Liver (tissue), 3 donors: Measurements from ENCODE around the gene MYO16.

ENCODE experiments used
- CTCF ChIP-seq: fragments of 150-350 bp; IDR thresholded peaks from 2 replicates; pipeline ENCODE4 v1.5.1; 2017; ENCODE audit warnings: improper control_type of control experiment, low read depth, low read length; ENCODE audit not compliant: missing input control
- EGR1 ChIP-seq, 2 donors: IDR thresholded peaks; 2 replicates each; pipeline ENCODE4 v1.6.1; 2016 to 2018; ENCODE audit warnings: antibody characterized with exemption in 2 of 2, low read depth in 2 of 2
- MAX ChIP-seq: IDR thresholded peaks from 2 replicates; pipeline ENCODE4 v1.6.1; 2016; ENCODE audit warnings: antibody characterized with exemption
- REST ChIP-seq: IDR thresholded peaks from 2 replicates; pipeline ENCODE4 v1.6.1; 2016; ENCODE audit warnings: antibody characterized with exemption, mild to moderate bottlenecking
- RXRA ChIP-seq, 2 donors: IDR thresholded peaks; 2 replicates each; pipeline ENCODE4 v1.6.1; 2017 to 2018; ENCODE audit warnings: antibody characterized with exemption in 2 of 2, mild to moderate bottlenecking in 1 of 2
- TAF1 ChIP-seq: conservative IDR thresholded peaks from 2 replicates; pipeline ENCODE4 v1.6.1; 2016; ENCODE audit warnings: antibody characterized with exemption, mild to moderate bottlenecking
- YY1 ChIP-seq: IDR thresholded peaks from 2 replicates; pipeline ENCODE4 v1.6.1; 2016; ENCODE audit warnings: antibody characterized with exemption, mild to moderate bottlenecking
- donor health status: healthy.
- donor health status: healthy.

- TF ChIP-seq CTCF (no peak), EGR1 (IDR thresholded peaks at IDR 0.05; ENCODE audit: low read depth in 2 of 2) (no peak), YY1 (no peak), REST (no peak), TAF1 (no peak), RXRA (IDR thresholded peaks at IDR 0.05) (no peak), MAX (no peak)
Observed at GRCh38 chr13:108963276-108963810, 333.9 kb downstream of the MYO16 start.
